ENCODE results near the gene INPP5A.

The INPP5A gene

DNA sequence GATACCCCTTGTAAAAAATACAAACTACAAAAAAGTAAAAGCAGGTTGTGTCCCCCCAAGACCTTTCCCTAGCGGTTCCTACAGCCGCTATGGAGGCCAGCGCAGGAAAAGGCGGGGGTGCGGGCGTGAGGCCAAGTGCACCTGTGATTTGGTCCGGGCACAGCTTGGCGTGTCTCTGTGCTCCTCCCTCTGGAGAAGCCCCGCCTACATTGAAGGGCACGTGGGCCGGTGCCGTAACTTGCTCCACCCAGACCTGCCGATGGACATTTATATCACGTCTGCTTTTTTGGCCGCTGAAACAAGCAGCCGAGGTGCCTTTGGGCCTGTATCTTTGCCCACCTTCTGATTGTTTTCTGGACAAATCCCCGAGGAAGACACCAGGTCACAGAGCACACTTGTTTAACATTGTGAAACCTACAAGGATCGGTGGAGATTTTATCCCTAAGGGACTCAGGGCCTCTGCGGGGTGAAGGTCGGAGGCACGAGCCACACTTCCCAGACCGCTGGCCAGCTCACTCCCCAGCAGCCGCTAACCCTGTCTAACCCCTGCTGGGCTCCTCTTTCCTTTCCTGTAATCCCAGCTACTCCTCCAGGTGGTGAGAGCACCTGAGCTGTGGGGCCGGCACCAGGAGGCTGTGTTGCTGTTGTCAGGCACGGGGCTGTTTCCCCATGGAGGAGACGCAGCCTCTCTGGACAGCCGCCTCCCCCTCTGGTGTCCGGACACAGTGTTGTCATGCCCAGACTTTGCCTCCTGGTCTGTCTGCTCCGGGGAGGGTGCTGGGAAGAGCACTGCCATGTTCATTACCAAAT, 18.8 kb upstream of the INPP5A start:
- no peak for FAIRE-seq

DNA sequence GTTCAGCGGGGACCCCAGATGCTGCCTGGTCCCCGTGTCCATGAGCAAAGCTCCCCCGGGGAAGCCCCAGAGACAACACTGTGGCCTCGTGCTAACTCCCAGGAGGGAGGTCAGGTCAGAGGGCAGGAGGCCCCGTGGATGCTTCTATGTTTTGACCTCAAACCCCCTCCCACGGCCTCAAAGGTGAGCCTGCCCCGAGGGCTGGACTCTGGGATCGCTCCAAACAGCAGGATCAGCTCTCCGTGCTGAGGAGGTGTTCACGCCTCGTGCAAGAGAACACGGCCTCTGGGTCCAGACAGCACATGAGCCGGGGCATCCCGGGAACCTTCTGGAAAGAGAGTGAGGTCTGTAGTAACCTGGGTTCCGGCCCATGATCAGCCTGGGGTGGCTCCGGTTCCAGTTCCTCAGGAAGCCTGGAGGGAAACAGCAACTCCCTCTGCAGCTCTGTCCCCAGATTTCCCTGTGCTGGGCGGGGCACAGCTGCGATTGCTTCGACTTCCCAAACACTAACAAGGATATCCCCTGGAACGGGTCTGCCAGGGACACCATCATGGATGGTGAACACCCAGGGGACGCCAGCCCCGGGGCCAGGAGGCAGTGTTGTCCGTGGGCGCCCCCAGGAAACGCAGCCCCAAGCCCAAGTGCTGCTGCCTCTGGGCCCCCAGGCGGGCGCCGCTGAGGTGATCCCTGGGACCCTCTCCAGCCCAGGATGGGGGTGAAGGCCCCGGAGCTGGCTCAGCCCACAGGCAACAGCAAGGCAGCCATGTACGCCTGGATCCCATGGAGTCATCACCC, 18.0 kb upstream of the INPP5A start:
- no peak for FAIRE-seq

DNA sequence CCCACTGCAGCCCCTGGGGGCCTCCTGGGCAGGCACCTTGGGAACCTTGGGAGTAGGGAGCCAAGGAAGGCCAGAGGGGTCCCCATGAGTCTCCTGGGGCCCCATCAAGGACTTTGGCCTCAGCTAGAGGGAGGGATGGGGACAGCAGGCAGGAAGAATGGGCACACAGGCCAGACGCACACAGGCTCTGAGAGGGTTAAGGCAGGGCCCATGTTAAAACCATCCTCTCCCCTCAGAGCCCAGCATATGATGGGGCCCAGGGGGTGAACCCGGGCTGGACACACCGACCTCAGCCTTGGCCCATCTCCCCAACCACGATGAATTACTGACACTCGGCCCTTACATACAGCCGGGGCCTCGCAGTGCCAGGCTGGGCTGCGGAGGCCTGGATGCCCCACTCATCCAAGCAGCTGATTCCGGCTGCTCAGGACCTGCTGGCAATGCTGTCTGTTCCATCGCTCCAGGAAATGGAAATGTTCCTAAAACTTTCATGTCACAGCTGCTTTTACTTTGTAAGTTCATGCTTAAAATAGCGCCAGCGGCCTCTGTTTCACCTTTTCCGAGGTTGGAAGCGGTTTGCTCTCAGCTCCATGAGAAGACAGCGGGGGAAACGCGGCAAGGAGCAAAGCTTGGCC, 17.3 kb upstream of the INPP5A start:
- FAIRE-seq, result no peak

DNA sequence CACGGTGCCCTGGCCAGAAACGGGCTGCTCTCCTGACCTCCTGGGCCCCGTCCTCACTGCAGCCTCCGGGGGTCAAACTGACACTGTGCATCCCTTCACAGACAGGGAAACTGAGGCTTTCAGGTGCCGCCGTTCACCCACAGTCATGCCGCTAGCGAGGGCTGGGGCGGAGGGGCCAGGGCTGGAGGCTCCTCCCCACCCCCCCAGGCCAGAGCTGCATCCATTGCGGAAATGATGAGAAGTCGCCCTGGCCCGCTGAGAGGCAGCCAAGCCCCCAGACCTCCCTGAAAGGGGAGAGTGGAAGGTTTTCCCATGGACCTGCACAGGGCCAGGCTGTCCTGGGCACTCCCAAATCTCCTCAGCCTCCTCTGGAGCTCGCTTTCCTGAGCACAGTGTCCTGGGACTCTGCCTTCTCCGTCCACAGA, 16.5 kb upstream of the INPP5A start:
- no peak for FAIRE-seq

DNA sequence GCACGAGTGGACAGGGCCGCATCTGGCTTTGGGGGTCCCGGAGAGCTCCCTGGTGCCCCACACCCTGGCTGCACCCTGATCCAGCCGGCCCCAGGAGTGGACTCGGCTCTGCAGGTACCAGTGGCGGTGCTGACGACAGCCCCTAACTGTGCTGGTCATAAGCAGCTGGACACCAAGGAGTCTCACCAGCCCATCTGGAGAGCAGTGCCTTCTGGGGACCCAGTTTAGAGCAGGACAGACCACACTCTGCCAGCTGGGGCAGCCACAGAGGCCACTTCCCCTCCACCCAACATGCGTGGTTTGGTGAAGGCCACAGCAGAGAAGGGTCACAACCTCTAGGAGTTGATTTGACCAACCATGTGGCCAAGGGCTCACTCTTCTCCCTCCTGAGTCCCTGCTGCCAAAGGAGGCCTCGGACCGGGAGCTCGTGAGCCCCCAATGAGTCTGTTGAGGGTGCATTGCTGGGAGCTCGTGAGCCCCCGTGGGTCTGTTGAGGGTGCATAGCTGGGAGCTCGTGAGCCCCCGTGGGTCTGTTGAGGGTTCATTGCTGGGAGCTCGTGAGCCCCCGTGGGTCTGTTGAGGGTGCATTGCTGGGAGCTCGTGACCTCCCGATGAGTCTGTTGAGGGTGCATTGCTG, 16.0 kb upstream of the INPP5A start:
- FAIRE-seq, result no peak

DNA sequence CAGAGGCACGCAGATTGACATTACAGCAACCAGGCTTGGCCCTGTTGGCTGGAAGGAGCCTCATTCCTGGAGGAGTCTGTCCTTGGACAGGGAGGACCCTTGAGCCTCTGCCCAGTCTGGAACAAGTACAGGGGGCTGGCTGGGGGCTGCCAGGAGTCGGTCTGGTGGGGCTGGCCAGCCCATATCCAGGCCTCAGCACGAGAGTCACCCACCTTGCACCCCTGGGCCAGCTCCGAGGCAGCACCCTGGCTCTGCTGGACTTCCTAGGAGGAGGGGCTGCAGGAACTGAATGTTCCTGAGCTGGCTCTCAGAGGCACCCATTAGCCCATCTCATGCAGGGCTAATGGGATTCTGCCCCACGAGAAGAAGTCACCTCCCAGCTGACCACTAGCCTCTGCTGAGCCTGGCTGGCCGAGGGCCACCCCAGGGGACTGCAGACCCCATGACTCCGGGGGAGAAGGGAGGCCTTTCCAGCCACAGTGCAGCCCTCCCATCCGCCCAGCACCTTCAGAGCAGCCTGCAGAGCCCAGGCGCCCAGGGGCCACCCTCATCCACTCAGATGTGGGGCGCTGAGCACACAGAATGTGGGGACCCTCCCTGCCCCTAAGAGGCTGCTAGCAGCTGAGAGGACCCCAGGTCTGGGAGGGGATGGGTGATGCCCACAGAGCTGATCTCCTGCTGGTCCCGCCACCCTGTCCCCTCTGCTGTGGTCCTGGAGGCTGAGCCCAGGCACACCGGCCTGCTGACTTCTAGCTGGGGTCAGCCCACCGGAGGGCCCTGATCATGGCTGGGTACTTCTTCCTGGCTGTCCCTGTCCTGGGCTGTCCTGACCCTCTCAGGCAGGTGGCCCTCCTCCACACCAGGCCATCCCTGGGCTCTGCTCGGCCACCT, 14.8 kb upstream of the INPP5A start:
- no peak for FAIRE-seq

DNA sequence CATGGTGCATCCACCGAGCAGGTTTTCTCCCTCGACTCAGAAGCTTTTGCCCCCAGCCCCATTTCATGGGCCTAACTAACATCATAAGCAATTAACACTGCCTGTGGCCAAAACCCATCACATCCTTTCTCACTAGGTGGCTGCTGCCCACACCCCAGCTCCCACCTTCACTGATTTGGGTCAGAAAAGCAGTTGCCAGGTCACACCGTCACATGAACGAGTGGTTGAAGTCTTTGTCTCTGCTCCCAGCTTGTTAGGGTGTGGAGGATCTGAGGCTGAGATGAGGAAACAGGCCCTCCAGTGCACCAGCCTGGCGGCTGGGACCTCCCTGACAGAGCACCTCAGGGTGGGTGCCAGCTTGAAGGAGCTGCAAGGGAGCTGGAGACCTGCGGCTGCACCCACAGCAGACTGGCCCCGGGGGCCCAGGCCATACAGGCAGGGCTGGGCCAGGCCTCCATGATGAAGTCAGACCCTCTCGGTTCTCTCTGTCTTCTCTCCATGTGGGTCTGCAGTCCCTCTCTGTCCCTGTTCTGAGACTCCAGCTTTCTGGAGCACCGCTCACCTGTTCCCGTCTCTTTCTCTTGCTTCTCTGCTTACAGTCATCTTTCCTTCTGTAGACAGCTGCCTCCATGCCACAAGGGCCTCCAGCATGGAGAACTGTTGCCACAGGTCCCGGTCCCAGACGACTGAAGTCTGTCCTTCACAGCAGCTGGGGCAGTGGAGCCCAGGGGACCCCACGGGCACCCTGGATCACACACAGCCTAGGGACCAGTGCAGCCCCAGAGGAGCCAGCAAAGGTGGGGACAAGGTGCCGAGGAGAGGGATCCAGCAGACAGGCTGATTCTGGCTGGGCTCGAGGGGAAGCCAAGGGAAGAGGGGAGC, 13.8 kb upstream of the INPP5A start:
- no peak for FAIRE-seq

DNA sequence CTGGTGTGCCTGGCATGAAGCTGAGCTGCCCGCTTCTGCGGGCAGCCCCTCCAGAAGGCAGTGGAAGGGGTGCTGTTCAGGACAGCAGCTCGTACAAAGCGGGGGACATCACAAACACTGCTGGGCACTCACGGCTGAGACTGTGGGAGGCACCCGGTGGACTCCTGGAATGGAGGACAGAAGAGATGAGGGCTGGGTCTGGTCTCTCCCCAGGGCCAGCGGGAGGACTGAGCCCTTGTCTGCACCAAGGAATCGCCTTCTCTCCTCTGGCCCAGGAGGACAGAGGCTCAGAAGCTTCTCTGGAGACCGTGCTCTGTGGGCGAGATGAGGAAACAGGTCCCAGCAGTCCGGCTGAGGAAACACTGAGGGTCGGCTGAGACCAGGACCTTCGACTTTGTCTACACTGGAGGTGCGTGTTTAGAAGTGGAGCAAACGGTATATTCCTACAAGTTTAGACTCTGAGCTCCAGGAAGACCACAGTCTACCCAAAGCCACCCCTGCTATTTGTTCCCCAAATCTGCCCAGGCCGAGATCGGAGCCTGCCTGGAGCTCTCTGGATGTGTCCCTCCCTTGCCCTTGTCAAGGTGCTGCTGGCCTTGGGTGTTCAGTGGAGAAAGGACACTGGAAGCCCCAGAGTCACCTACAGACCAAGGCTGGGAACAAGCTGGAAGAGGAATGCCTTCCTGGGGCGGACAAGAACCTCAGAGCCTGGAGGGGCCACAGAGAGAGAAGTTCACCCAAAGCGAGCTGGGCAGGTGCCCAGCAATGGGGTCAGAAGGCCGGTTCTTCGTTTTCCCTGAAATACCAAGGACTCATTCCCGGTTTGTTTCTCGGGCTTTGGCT, 12.9 kb upstream of the INPP5A start:
- no peak for FAIRE-seq

DNA sequence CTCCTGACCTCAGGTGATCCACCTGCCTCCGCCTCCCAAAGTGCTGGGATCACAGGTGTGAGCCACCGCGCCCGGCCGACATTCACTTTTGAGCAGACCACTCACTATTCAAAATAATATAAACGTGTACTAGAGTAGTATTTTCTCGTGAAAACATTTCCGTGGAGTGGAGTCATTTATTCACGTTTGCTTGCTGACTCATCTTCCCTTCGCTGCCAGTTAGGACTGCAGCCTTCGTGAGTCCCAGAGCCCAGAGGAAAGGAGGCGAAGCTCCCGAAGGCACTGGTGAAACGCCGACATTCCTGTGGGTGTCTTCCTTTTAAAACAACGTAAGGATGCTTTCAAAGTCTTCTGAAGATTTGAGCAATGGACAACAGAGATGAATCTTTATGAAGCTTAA, 10.9 kb upstream of the INPP5A start:
- FAIRE-seq, result no peak

DNA sequence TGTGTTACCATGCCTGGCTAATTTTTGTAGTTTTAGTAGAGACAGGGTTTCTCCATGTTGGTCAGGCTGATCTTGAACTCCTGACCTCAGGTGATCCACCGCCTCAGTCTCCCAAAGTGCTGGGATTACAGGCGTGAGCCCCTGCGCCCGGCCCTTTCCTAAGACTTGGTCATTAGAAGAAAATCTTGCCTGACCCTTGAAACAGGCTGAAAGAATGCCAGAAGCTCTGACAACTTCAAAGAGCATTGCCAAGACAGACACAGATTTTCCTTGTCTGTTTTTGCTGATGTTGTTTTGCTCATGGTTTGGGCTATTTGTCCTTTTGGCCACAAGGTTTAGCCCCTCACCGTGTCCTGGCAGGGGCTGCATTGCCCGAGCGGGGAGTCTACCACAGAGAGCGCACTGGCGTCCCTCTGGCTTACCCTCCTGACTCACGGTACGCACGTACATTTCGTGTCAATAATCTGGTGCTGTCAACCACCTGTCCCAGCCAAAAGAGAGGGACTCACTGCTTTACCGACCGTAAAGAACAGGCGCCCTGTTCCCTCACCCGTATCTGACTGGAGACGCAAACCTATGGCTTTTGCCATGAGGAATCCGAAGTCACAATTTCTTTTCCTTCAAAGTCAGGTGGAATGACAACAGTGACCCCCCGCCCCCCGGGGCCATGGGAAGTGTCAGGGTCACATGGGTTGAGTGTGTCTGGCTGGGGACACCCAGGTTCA, 10.1 kb upstream of the INPP5A start:
- FAIRE-seq, result no peak

DNA sequence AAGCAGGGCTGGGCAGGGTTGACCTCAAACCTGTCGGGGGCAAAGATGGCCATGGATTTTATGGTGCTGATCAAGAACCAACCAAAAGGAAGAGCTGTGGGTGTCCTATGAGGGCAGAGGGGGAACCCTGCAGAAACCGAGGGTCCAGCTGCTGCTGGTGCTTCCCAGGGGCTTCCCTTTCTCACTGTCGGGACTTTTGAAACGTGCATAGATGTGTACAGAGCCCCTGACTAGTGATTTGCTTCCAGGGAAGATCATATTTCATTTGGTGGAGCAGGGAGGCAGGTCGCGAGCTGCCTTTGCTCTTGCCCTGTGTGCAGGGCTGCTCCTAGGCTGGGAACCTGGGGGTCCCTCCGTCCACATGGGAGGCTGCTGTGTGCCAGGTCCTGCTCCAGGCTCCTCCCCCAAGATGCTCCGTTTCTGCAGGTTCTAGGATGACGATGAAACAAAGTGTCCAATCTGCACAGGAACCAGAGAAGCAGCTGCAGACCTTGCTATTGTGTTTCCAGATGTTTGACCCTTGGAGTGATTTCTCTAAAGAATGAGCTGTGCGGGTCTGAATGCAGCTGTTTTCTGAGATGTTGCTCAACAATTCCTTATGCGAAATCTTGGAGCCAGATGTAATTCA, 9.4 kb upstream of the INPP5A start:
- no peak for FAIRE-seq

DNA sequence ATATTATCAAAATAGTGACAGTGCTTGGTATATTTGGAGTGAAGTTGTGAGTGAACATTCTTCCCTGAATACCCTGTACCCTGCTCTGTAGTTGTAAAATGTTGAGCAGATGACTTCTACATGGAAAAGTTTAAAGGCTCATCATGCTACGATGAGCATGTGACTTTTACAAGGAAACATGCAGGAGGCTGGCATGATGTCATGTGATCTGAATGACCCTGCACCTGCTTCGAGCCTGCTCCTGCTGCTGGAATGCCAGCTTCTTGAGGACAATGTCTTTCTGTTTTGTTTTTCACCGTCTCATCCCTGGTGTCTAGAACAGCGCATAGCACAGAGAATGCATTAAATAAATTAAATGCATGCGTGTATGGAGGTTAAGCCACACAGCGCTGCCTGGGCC, 5.4 kb upstream of the INPP5A start:
- FAIRE-seq, result no peak

DNA sequence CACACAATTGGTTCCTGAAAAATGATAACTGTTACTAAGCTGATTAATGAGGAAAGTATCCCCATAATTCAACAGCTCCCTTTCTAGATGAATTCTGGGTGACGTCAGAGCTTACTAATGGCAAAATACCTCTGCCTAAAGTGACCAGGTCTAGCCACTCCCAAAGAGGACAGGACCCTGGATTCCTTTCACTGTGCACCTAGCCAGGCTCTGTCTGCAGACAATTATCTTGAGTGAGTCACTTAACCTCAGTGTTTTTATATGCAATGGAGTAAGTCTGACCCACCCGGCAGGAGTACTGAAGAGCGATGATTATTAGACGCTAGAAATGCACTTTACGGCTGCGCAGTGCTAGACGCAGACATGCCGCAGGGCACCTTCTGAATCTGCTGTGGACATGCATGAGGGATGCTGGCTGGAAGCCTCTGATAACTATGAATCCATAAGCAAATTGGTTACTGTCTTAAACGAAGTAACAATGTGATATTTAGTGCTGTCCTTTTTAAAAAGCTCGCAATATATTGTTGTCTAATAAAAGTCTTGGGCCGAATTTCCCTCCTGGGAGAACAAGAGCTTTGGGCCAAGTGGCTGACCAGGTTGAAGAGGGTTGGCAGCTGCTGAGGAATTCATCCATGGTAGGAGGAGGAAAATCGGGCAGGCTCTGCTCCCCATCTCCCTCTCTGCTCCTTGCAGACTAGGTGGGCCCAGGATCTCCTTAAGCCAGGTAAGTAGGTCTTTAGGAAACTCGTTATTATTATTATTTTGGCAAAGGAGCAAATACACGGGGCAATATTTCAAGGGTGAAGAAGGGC, 4.6 kb upstream of the INPP5A start:
- no peak for FAIRE-seq

DNA sequence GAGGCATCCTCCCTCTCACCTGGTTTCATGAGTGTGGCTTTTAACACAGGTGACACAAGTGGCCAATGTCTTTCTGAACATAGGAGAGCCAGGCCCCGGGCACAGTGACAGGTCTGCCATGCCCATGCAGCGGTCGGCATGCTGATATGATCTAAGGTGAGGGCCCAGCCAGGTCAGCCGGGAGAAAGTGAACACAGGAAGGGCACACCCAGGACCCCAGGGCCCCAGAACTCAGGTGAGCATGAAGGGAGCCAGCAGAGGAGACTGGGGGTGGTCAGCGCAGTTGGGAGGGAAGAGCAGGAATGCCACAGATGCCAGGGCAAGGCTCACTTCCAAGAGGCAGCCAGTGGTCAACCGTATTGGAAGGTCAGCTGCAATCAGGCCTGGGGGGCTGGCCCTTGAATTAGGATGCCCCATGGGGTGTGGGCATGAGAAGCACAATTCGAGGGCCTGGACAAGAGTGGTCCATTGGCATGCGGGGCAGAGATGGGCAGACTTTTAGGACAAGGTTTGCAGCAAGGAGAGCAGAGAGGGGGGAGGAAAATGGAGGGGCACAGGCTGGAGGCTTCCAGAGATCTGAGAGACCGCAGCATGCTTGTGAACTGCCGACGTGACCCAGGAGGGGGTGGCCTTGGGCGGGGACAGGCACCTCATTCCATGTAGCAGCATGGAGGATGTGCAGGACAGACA, 3.9 kb upstream of the INPP5A start:
- no peak for FAIRE-seq

DNA sequence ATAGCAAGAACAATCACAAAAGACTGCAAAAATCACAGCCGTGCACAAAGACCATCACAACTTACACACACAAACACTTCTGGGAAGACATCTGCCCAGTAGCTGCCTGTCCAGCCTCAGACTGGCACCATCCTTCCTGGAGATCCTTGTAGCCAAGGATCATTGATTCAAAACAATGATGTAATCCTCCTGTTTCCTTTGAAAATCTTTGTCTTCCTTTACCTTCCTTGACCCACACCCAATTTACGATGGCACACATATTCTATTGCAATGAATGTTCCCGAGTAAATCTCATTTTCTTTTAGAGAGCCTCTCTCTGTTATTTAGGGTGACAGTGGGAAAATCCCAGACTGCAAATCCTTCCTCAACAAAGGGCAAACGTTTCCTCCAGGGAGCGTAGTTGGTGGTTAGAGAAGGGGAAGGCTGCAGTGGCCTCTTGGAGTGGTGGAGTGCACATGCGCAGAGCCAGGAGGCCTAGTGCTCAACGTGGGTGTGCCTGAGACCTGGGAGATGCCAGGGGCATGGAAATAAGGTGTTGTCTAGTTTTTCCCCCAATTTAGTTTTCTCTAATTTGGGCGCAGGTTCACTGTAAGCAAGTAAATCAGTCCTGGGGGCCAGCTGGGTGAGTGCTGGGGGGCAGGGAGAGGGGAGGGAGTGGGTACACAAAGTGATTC, 3.1 kb upstream of the INPP5A start:
- FAIRE-seq, result no peak

DNA sequence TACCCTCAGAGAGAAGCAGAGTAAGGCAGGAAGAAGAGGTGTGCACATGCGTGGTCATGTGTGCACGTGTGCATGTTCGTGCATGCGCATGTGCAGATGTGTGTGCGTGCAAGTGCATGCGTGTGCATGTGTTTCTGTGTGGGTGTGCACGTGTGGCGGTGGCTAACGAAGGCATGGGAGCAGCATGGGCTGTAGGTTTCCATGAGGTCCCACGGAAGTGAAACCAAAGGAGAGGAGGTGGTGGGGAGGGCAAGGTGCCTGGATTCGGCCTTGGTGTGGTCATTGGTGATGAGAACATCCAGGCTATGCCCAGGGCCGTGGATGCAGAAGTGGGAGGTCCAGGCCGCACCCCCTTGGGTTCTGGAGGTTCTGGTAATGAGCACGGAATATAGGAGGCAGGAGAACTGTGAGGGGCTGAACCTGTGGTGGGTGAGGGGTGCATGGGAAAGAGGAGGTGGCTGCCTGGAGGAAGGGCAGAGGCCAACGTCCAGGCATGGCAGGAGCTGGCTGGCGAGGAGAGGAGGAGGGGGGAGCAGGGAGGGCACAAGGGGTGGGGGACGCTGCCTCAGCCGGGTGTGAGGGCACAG, 2.4 kb upstream of the INPP5A start:
- FAIRE-seq, result no peak
